Measurements from ENCODE around the gene GP5. TPM values are rescaled to one million over a fixed set of nuclear protein-coding genes. Genes with fewer than 3 reads are reported as not detected.

Gene GP5
- total RNA-seq, 1 experiment from 2014 or later = 0.05 TPM

- DNase-seq (ENCODE audit: low read depth, low spot score) (no peak), ATAC-seq (peak; percentile 31; the same call in 1 of the 2 replicates)
- intact Hi-C loops (cut with micrococcal nuclease; ENCODE audit: unreplicated experiment) (no loop called here), in situ Hi-C loops (cut with HindIII; ENCODE audit: low pct_unique_long_range_greater_than_20kb, low sequenced_read_pairs) (no loop called here)
- CTCF ChIA-PET = no interaction called here
- no peak overlapping the region for H3K27ac ChIP-seq (ENCODE audit: low read length)
- no peaks in the 10 kb centered on the region for H3K27me3 ChIP-seq (ENCODE audit: control insufficient read depth, insufficient read depth, low read length)
- TF ChIP-seq REST (IDR thresholded peaks at IDR 0.05; ENCODE audit: insufficient read depth in 1 of 2, low read depth in 2 of 2, low read length in 1 of 2) (no peak), CTCF (IDR thresholded peaks at IDR 0.05) (no peak), SIN3A (IDR thresholded peaks at IDR 0.05; ENCODE audit: borderline replicate concordance, insufficient read depth, low read depth, low read length) (no peak), POLR2AphosphoS5 (IDR thresholded peaks at IDR 0.05; ENCODE audit: low read depth, low read length) (no peak), TCF7L2 (IDR thresholded peaks at IDR 0.05; ENCODE audit: low read depth, low read length) (no peak)
- peaks cover 12% of the 10 kb centered on the region for H3K36me3 ChIP-seq (ENCODE audit: control insufficient read depth, insufficient read depth, low read length)
- no peak overlapping the region for H3K4me3 ChIP-seq (ENCODE audit: low read depth in 2 of 2, low read length in 2 of 2)
- BruUV-seq (replicated peaks) = no TSS peak
- H3K9me3 ChIP-seq (ENCODE audit: control insufficient read depth, insufficient read depth, low read depth, low read length) = no peaks in the 10 kb centered on the region
- POLR2A ChIA-PET = no interaction called here
- no peaks in the 10 kb centered on the region for H3K4me1 ChIP-seq (ENCODE audit: control insufficient read depth, insufficient read depth, low read length)
Measured at GRCh38 chr3:194401346-194401745, 2.3 kb upstream of the GP5 start.

GRCh38 chr3:194399874-194400411 lies 877 bp upstream of the GP5 start:
- BruUV-seq (replicated peaks) = no TSS peak
- H3K4me3 ChIP-seq (ENCODE audit: low read depth in 2 of 2, low read length in 2 of 2) = no peak overlapping the region
- intact Hi-C loops (cut with micrococcal nuclease; ENCODE audit: unreplicated experiment) (no loop called here), in situ Hi-C loops (cut with HindIII; ENCODE audit: low pct_unique_long_range_greater_than_20kb, low sequenced_read_pairs) (no loop called here)
- no peaks in the 10 kb centered on the region for H3K27me3 ChIP-seq (ENCODE audit: control insufficient read depth, insufficient read depth, low read length)
- H3K4me1 ChIP-seq (ENCODE audit: control insufficient read depth, insufficient read depth, low read length) = no peaks in the 10 kb centered on the region
- H3K27ac ChIP-seq (ENCODE audit: low read length) = no peak overlapping the region
- TF ChIP-seq REST (IDR thresholded peaks at IDR 0.05; ENCODE audit: insufficient read depth in 1 of 2, low read depth in 2 of 2, low read length in 1 of 2) (no peak), SIN3A (IDR thresholded peaks at IDR 0.05; ENCODE audit: borderline replicate concordance, insufficient read depth, low read depth, low read length) (no peak), TCF7L2 (IDR thresholded peaks at IDR 0.05; ENCODE audit: low read depth, low read length) (no peak), CTCF (IDR thresholded peaks at IDR 0.05) (no peak), POLR2AphosphoS5 (IDR thresholded peaks at IDR 0.05; ENCODE audit: low read depth, low read length) (no peak)
- ATAC-seq = no peak
- no peaks in the 10 kb centered on the region for H3K9me3 ChIP-seq (ENCODE audit: control insufficient read depth, insufficient read depth, low read depth, low read length)
- peaks cover 7% of the 10 kb centered on the region for H3K36me3 ChIP-seq (ENCODE audit: control insufficient read depth, insufficient read depth, low read length)
- CTCF ChIA-PET = interaction anchor here (0.9 kb wide), 1 partner anchor 61 kb away, joined by 4 read pairs; no protein-coding TSS in a partner anchor
- DNase-seq (ENCODE audit: low read depth, low spot score) = no peak
- POLR2A ChIA-PET = interaction anchor here (0.6 kb wide), 1 partner anchor 39 kb away, joined by 6 read pairs; no protein-coding TSS in a partner anchor
